SK-N-SH (cell line): ENCODE measurements around the gene EDC4. TPM values are rescaled to one million over a fixed set of nuclear protein-coding genes. Genes with fewer than 3 reads are reported as not detected.

Experiments
- CTCF ChIA-PET: fragments of 300-600, 350-600 bp; formaldehyde crosslinking; extraction: SDS; loops from one replicate; lab custom pipeline; 2021; lab: Yijun Ruan, JAX
- POLR2A ChIA-PET: fragments of 350-600 bp; sonication (Branson Sonifier 250); formaldehyde crosslinking; extraction: SDS; loops from one replicate; lab custom pipeline; 2020; ENCODE audit warnings: antibody characterized with exemption, inconsistent platforms; lab: Yijun Ruan, JAX
- DNase-seq: peaks from one replicate; pipeline ENCODE4 v3.0.0; 2012
- H2AFZ ChIP-seq: fragments of 200-600 bp; sonication (generic); 2 replicates; pipeline ENCODE4 v1.8.1; 2016; ENCODE audit warnings: antibody characterized with exemption, mild to moderate bottlenecking, low read depth
- H3F3A ChIP-seq: fragments of 200-600 bp; sonication (generic); replicated peaks from 2 replicates; pipeline ENCODE3; 2016; ENCODE audit warnings: antibody characterized with exemption, mild to moderate bottlenecking; ENCODE audit not compliant: insufficient read depth
- H3K27ac ChIP-seq, 2 experiments: fragments of 200-500 bp in 1 of 2; fragments of 200-600 bp in 1 of 2; sonication (Bioruptor generic) in 1 of 2; sonication (generic), shearing (Covaris generic) in 1 of 2; 2 replicates each; pipeline versions ENCODE4 v1.5.1 to v1.6.1; 2014 to 2016; ENCODE audit warnings: low read depth in 2 of 2, inconsistent platforms in 1 of 2, low read length in 1 of 2, mild to moderate bottlenecking in 1 of 2, mixed read lengths in 1 of 2
- H3K27me3 ChIP-seq: fragments of 200-600 bp; sonication (generic), shearing (Covaris generic); 2 replicates; pipeline ENCODE4 v1.6.1; 2016; ENCODE audit warnings: mixed run types; ENCODE audit not compliant: insufficient read depth
- H3K36me3 ChIP-seq, 2 experiments: fragments of 200-500 bp in 1 of 2; fragments of 200-600 bp in 1 of 2; sonication (Bioruptor generic) in 1 of 2; sonication (generic) in 1 of 2; replicated peaks in 1 of 2; 2 replicates each; pipeline versions ENCODE3 to v1.5.1; 2014 to 2016; ENCODE audit warnings: low read length in 1 of 2, mild to moderate bottlenecking in 1 of 2; ENCODE audit not compliant: insufficient read depth in 2 of 2, control insufficient read depth in 1 of 2
- H3K4me1 ChIP-seq, 2 experiments: fragments of 200-500 bp in 1 of 2; fragments of 200-600 bp in 1 of 2; sonication (Bioruptor generic) in 1 of 2; sonication (generic), shearing (Covaris generic) in 1 of 2; 2 replicates each; pipeline versions ENCODE4 v1.5.1 to v1.6.1; 2014 to 2016; ENCODE audit warnings: low read depth in 1 of 2, low read length in 1 of 2, mixed run types in 1 of 2; ENCODE audit not compliant: insufficient read depth in 2 of 2, control insufficient read depth in 1 of 2
- H3K4me2 ChIP-seq: fragments of 200-600 bp; sonication (generic), shearing (Covaris generic); 2 replicates; pipeline ENCODE4 v1.6.1; 2017; ENCODE audit warnings: mixed run types
- H3K4me3 ChIP-seq, 2 experiments: fragments of 200-500 bp in 1 of 2; fragments of 200-600 bp in 1 of 2; sonication (Bioruptor generic) in 1 of 2; sonication (generic), shearing (Covaris generic) in 1 of 2; 2 replicates each; pipeline versions ENCODE4 v1.5.1 to v1.8.1; 2014 to 2016; ENCODE audit warnings: low read depth in 2 of 2, inconsistent platforms in 1 of 2, low read length in 1 of 2, mild to moderate bottlenecking in 1 of 2, mixed read lengths in 1 of 2, moderate library complexity in 1 of 2
- H3K79me2 ChIP-seq: fragments of 200-600 bp; sonication (generic); 2 replicates; pipeline ENCODE4 v1.8.1; 2017; ENCODE audit warnings: mild to moderate bottlenecking; ENCODE audit not compliant: insufficient read depth
- H3K9ac ChIP-seq: fragments of 200-600 bp; sonication (generic); 2 replicates; pipeline ENCODE4 v1.6.1; 2017; ENCODE audit warnings: mixed run types
- H3K9me2 ChIP-seq: fragments of 200-600 bp; sonication (generic); 2 replicates; pipeline ENCODE4 v1.6.1; 2017; ENCODE audit warnings: mixed run types
- H3K9me3 ChIP-seq: fragments of 200-600 bp; sonication (generic); 2 replicates; pipeline ENCODE4 v1.6.1; 2017; ENCODE audit warnings: mixed run types, mild to moderate bottlenecking, moderate library complexity
- H4K20me1 ChIP-seq: fragments of 200-600 bp; sonication (generic); 2 replicates; pipeline ENCODE4 v1.6.1; 2017; ENCODE audit warnings: mild to moderate bottlenecking, mixed run types; ENCODE audit not compliant: insufficient read depth
- CTCF ChIP-seq: fragments of 200-600 bp; sonication (generic); IDR thresholded peaks from 2 replicates; pipeline ENCODE4 v1.6.1; 2017; ENCODE audit warnings: antibody characterized with exemption, mild to moderate bottlenecking, moderate library complexity
- ELF1 ChIP-seq: IDR thresholded peaks from 2 replicates; pipeline ENCODE4 v1.4.0; 2012
- EZH2phosphoT487 ChIP-seq: fragments of 200-600 bp; sonication (generic); IDR thresholded peaks from 2 replicates; pipeline ENCODE4 v1.6.1; 2017; ENCODE audit warnings: low read depth, mixed run types, mild to moderate bottlenecking, antibody characterized with exemption, moderate library complexity, borderline replicate concordance
- FOXJ3 ChIP-seq: sonication (generic); formaldehyde crosslinking; IDR thresholded peaks from 2 replicates; pipeline ENCODE4 v1.5.1; 2020; ENCODE audit warnings: mild to moderate bottlenecking, missing genetic modification reagents
- JUND ChIP-seq: IDR thresholded peaks from 2 replicates; pipeline ENCODE4 v1.4.0; 2012
- MAX ChIP-seq: IDR thresholded peaks from 2 replicates; pipeline ENCODE4 v1.4.0; 2012; ENCODE audit warnings: low read depth
- NFIC ChIP-seq: IDR thresholded peaks from 2 replicates; pipeline ENCODE4 v1.4.0; 2012; ENCODE audit warnings: borderline replicate concordance
- RAD21 ChIP-seq: IDR thresholded peaks from 2 replicates; pipeline ENCODE4 v1.6.1; 2012; ENCODE audit warnings: mild to moderate bottlenecking, low read length
- RCOR1 ChIP-seq: fragments of 150-350 bp; IDR thresholded peaks from 2 replicates; pipeline ENCODE4 v1.6.1; 2017; ENCODE audit warnings: antibody characterized with exemption, low read length
- REST ChIP-seq: IDR thresholded peaks from 2 replicates; pipeline ENCODE4 v1.6.1; 2012; ENCODE audit warnings: mild to moderate bottlenecking, low read depth, low read length, moderate library complexity
- RXRA ChIP-seq: IDR thresholded peaks from 2 replicates; pipeline ENCODE4 v1.4.0; 2012; ENCODE audit warnings: low read depth, mild to moderate bottlenecking, borderline replicate concordance
- SIN3A ChIP-seq: IDR thresholded peaks from 2 replicates; pipeline ENCODE4 v1.6.1; 2012; ENCODE audit warnings: low read depth, mild to moderate bottlenecking, low read length, moderate library complexity, borderline replicate concordance
- TCF12 ChIP-seq: IDR thresholded peaks from 2 replicates; pipeline ENCODE4 v1.4.0; 2012
- TEAD4 ChIP-seq: IDR thresholded peaks from 2 replicates; pipeline ENCODE4 v1.4.0; 2012; ENCODE audit warnings: mild to moderate bottlenecking, borderline replicate concordance; ENCODE audit not compliant: insufficient read depth
- YY1 ChIP-seq: IDR thresholded peaks from 2 replicates; pipeline ENCODE4 v1.4.0; 2012; ENCODE audit warnings: low read depth, mild to moderate bottlenecking
- WGBS: methylation state at CpG from one replicate; pipeline ENCODE4 v1.1.6; 2017; ENCODE audit warnings: low lambda C conversion rate; 5-methylcytosine and 5-hydroxymethylcytosine counted together
- polyA plus RNA-seq, 3 experiments: library from polyadenylated mRNA; depleted of rRNA; stranded (reverse); fragments of >200 nt; gene quantifications; 2 replicates each; pipeline ENCODE4 v1.2.3, GENCODE V29; 2012
- TF ChIP-seq, protein P1 (sequence below): fragments of 150-350 bp; IDR thresholded peaks from 2 replicates; pipeline ENCODE4 v1.6.1; 2016; ENCODE audit warnings: mild to moderate bottlenecking, low read depth, low read length
- TF ChIP-seq, protein P2 (sequence below): IDR thresholded peaks from 2 replicates; pipeline ENCODE4; 2012

The EDC4 gene
- polyA plus RNA-seq, 1 of the 3 experiments (the other 2 are of a cell fraction), result 38.0 TPM

- H3K79me2 ChIP-seq, result peaks cover 16% of the 10 kb centered on the region
- peaks cover 0 to 58% of the 10 kb centered on the region in 2 experiments for H3K36me3 ChIP-seq
- POLR2A ChIA-PET, result interaction anchor here (1.5 kb wide), 1 partner anchor 12 kb away, joined by 4 read pairs; no protein-coding TSS in a partner anchor
- DNase-seq, result no peak
- TF ChIP-seq TEAD4 (no peak), MAX (no peak), CTCF (no peak), NFIC (no peak), FOXJ3 (CRISPR knock-in tag) (no peak), RXRA (no peak), JUND (no peak), ELF1 (no peak), RAD21 (no peak), SIN3A (no peak), TCF12 (no peak), YY1 (no peak), REST (no peak), EZH2phosphoT487 (no peak), RCOR1 (no peak)
- TF ChIP-seq, protein P1, sequence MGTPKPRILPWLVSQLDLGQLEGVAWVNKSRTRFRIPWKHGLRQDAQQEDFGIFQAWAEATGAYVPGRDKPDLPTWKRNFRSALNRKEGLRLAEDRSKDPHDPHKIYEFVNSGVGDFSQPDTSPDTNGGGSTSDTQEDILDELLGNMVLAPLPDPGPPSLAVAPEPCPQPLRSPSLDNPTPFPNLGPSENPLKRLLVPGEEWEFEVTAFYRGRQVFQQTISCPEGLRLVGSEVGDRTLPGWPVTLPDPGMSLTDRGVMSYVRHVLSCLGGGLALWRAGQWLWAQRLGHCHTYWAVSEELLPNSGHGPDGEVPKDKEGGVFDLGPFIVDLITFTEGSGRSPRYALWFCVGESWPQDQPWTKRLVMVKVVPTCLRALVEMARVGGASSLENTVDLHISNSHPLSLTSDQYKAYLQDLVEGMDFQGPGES, result no peak
- TF ChIP-seq, protein P2, sequence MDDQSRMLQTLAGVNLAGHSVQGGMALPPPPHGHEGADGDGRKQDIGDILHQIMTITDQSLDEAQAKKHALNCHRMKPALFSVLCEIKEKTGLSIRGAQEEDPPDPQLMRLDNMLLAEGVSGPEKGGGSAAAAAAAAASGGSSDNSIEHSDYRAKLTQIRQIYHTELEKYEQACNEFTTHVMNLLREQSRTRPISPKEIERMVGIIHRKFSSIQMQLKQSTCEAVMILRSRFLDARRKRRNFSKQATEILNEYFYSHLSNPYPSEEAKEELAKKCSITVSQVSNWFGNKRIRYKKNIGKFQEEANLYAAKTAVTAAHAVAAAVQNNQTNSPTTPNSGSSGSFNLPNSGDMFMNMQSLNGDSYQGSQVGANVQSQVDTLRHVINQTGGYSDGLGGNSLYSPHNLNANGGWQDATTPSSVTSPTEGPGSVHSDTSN, result no peak
- TF ChIP-seq, all 33 proteins: peak for 0
- Histone ChIP-seq H3K4me3 (no peak overlapping the region), H3F3A (no peaks in the 10 kb centered on the region), H3K9me3 (no peaks in the 10 kb centered on the region), H2AFZ (no peak overlapping the region), H3K27me3 (no peaks in the 10 kb centered on the region), H3K9ac (no peak overlapping the region), H4K20me1 (no peaks in the 10 kb centered on the region), H3K27ac (no peak overlapping the region), H3K9me2 (no peaks in the 10 kb centered on the region), H3K4me2 (no peak overlapping the region), H3K4me1 (peaks cover 0 to 9% of the 10 kb centered on the region in 2 experiments; a peak in 1 of 4 replicates)
- CTCF ChIA-PET, result interaction anchor here (2.2 to 5.7 kb wide), 2 partner anchors 13 kb away, joined by 7 to 77 read pairs; no protein-coding TSS in a partner anchor
- no CpG with 5 or more reads among the region's 4 CpGs for WGBS
These were observed 44.2 kb upstream of the EDC4 start for GRCh38 chr16:67828651-67829050.
